AG10803 (cell line): ENCODE results near the gene MYBPC3.

Source experiments
- DNase-seq: peaks from one replicate; pipeline ENCODE4 v3.0.0; 2010; ENCODE audit warnings: low read depth
- H3K4me3 ChIP-seq: 2 replicates; pipeline ENCODE4 v1.5.1; 2011; ENCODE audit warnings: mild to moderate bottlenecking, low read length, control low read depth
- CTCF ChIP-seq: conservative IDR thresholded peaks from 2 replicates; pipeline ENCODE4 v1.5.1; 2011; ENCODE audit warnings: mild to moderate bottlenecking, low read length, control low read depth, inconsistent platforms

The MYBPC3 gene

GRCh38 chr11:47375546-47376085 is 23.1 kb upstream of the MYBPC3 start:
- no peak for DNase-seq
- no peak overlapping the region for H3K4me3 ChIP-seq
- TF ChIP-seq CTCF, result no peak

- DNase-seq, result no peak
- no peak overlapping the region for H3K4me3 ChIP-seq
- TF ChIP-seq CTCF, result no peak
These were observed 22.5 kb upstream of the MYBPC3 start for GRCh38 chr11:47375020-47375419.

- TF ChIP-seq CTCF, result no peak
- H3K4me3 ChIP-seq, result no peak overlapping the region
- no peak for DNase-seq
These were observed 22.2 kb upstream of the MYBPC3 start for GRCh38 chr11:47374720-47375019.

- H3K4me3 ChIP-seq, result no peak overlapping the region
- peak; percentile 62 for DNase-seq
- peak; percentile 91 for TF ChIP-seq CTCF
These were observed 21.6 kb upstream of the MYBPC3 start for GRCh38 chr11:47373876-47374719.

GRCh38 chr11:47372422-47372821 is 19.9 kb upstream of the MYBPC3 start:
- H3K4me3 ChIP-seq, result no peak overlapping the region
- TF ChIP-seq CTCF, result no peak
- no peak for DNase-seq

GRCh38 chr11:47369676-47370075 is 17.2 kb upstream of the MYBPC3 start:
- TF ChIP-seq CTCF, result no peak
- DNase-seq, result no peak
- no peak overlapping the region for H3K4me3 ChIP-seq

GRCh38 chr11:47366020-47366490 is 13.6 kb upstream of the MYBPC3 start:
- TF ChIP-seq CTCF, result no peak
- DNase-seq, result no peak
- no peak overlapping the region for H3K4me3 ChIP-seq
